SU-DHL-6 (cell line): Measurements from ENCODE around the gene CHIT1.

Experiments
- CTCF ChIP-seq: fragments of 200-600 bp; sonication (generic); IDR thresholded peaks from one replicate; pipeline ENCODE4 v1.5.1; 2017; ENCODE audit warnings: antibody characterized with exemption, mild to moderate bottlenecking, low read length, moderate library complexity; ENCODE audit not compliant: insufficient read depth, poor library complexity, severe bottlenecking
- EZH2phosphoT487 ChIP-seq: fragments of 200-600 bp; sonication (generic), shearing (Covaris generic); conservative IDR thresholded peaks from 2 replicates; pipeline ENCODE4 v1.6.1; 2018; ENCODE audit warnings: mild to moderate bottlenecking, antibody characterized with exemption, low read length, moderate library complexity, mixed read lengths

- TF ChIP-seq CTCF (no peak), EZH2phosphoT487 (no peak)
Observed at GRCh38 chr1:203175827-203176241, 53.6 kb downstream of the CHIT1 start.
